Activated B cell treated with CpG ODN at 0.5 μM for 24 hours (primary cell): ENCODE data around the gene ARL8A. TPM values are rescaled to one million over a fixed set of nuclear protein-coding genes. Genes with fewer than 3 reads are reported as not detected.

Source experiments
- ATAC-seq: fragments of 200-7000 bp; cut with Tn5 transposase; one replicate; pipeline ENCODE4 v1.10.0; 2021; ENCODE audit warnings: low read depth, mild to moderate bottlenecking, moderate library complexity
- CTCF ChIA-PET: fragments of 350-600 bp; sonication (Branson Sonifier 250); formaldehyde crosslinking; loops from one replicate; lab custom pipeline; 2021; ENCODE audit warnings: antibody characterized with exemption; lab: Charles Lee
- POLR2A ChIA-PET: fragments of 350-600 bp; sonication (Branson Sonifier 250); formaldehyde crosslinking; loops from one replicate; lab custom pipeline; 2021; ENCODE audit warnings: antibody characterized with exemption; lab: Charles Lee
- DNase-seq: peaks from one replicate; pipeline ENCODE4 v3.0.0; 2022
- H3K27ac Mint-ChIP-seq: one replicate; pipeline ENCODE4 v1.8.0; 2020; ENCODE audit warnings: mixed read lengths
- H3K27me3 Mint-ChIP-seq: one replicate; pipeline ENCODE4 v1.8.0; 2021; ENCODE audit warnings: mixed read lengths
- H3K36me3 Mint-ChIP-seq: one replicate; pipeline ENCODE4 v1.8.0; 2021; ENCODE audit warnings: low read depth, mixed read lengths
- H3K4me1 Mint-ChIP-seq: one replicate; pipeline ENCODE4 v1.8.0; 2021; ENCODE audit warnings: mixed read lengths
- H3K4me3 Mint-ChIP-seq: one replicate; pipeline ENCODE4 v1.8.0; 2020; ENCODE audit warnings: mild to moderate bottlenecking, mixed read lengths
- H3K9me3 Mint-ChIP-seq: one replicate; pipeline ENCODE4 v1.8.0; 2020; ENCODE audit warnings: mixed read lengths
- CTCF ChIP-seq: fragments of 200-600 bp; IDR thresholded peaks from one replicate; pipeline ENCODE4 v1.8.0; 2022; ENCODE audit warnings: antibody characterized with exemption, mild to moderate bottlenecking
- intact Hi-C: fragments of 100-400 bp; cut with micrococcal nuclease; formaldehyde crosslinking; loops from one replicate; pipeline ENCODE4 v1.15.1; 2024
- total RNA-seq: library from RNA; stranded (reverse); gene quantifications from 2 replicates; pipeline ENCODE4 v1.2.3, GENCODE V29; 2022

The ARL8A gene
- total RNA-seq, 1 donor from 2014 or later, result 58.0 TPM

- no peaks in the 10 kb centered on the region for H3K36me3 Mint-ChIP-seq
- POLR2A ChIA-PET, result interaction anchor here (0.5 kb wide), 1 partner anchor 92 kb away, joined by 4 read pairs; no protein-coding TSS in a partner anchor
- TF ChIP-seq CTCF, result no peak
- peaks cover 20% of the 10 kb centered on the region for H3K27me3 Mint-ChIP-seq
- CTCF ChIA-PET, result no interaction called here
- H3K9me3 Mint-ChIP-seq, result no peaks in the 10 kb centered on the region
- intact Hi-C loops, result no loop called here
- no peak within 1 kb of the TSS for H3K27ac Mint-ChIP-seq
- H3K4me3 Mint-ChIP-seq, result no peak within 1 kb of the TSS
- DNase-seq (no peak), ATAC-seq (no peak)
- no peaks in the 10 kb centered on the region for H3K4me1 Mint-ChIP-seq
Observed at GRCh38 chr1:202122639-202123335, 21.8 kb downstream of the ARL8A start, which contains the start of gene GPR37L1. Gene GPR37L1 (plus strand): TSS chr1:202122917. CDS start chr1:202122964, 47 bp downstream.

- intact Hi-C loops, result no loop called here
- POLR2A ChIA-PET, result no interaction called here
- Mint-ChIP-seq H3K4me1 (no peaks in the 10 kb centered on the region), H3K27ac (no peak overlapping the region), H3K27me3 (peaks cover 20% of the 10 kb centered on the region), H3K9me3 (no peaks in the 10 kb centered on the region), H3K36me3 (no peaks in the 10 kb centered on the region), H3K4me3 (no peak overlapping the region)
- CTCF ChIA-PET, result no interaction called here
- TF ChIP-seq CTCF, result no peak
- DNase-seq, result no peak
- no peak for ATAC-seq
Observed at GRCh38 chr1:202121006-202121405, 23.5 kb downstream of the ARL8A start.

GRCh38 chr1:202117898-202118371, 26.6 kb downstream of the ARL8A start:
- CTCF ChIA-PET, result interaction anchor here (1.0 kb wide), 1 partner anchor 106 kb away, joined by 3 read pairs; no protein-coding TSS in a partner anchor
- Mint-ChIP-seq H3K9me3 (no peaks in the 10 kb centered on the region), H3K4me1 (peaks cover 1% of the 10 kb centered on the region), H3K27me3 (peaks cover 9% of the 10 kb centered on the region), H3K4me3 (no peak overlapping the region), H3K27ac (no peak overlapping the region), H3K36me3 (no peaks in the 10 kb centered on the region)
- POLR2A ChIA-PET, result interaction anchor here (0.6 kb wide), 1 partner anchor 12 kb away, joined by 4 read pairs; no protein-coding TSS in a partner anchor
- DNase-seq (no peak), ATAC-seq (no peak)
- intact Hi-C loops, result loop anchor here (5.0 kb wide), 1 partner anchor 111 kb away; no protein-coding TSS in a partner anchor
- no peak for TF ChIP-seq CTCF

- intact Hi-C loops, result loop anchor here (5.0 kb wide), 1 partner anchor 109 kb away; no protein-coding TSS in a partner anchor
- ATAC-seq, result no peak
Observed at GRCh38 chr1:202116287-202116686, 28.2 kb downstream of the ARL8A start.

More at GRCh38 chr1:202116287-202116686, 28.2 kb downstream of the ARL8A start:
- Mint-ChIP-seq H3K4me1 (peaks cover 1% of the 10 kb centered on the region), H3K27ac (no peak overlapping the region), H3K27me3 (peaks cover 2% of the 10 kb centered on the region), H3K36me3 (no peaks in the 10 kb centered on the region), H3K4me3 (no peak overlapping the region), H3K9me3 (no peaks in the 10 kb centered on the region)
- ChIA-PET CTCF (no interaction called here), POLR2A (no interaction called here)
- TF ChIP-seq CTCF, result no peak
- DNase-seq, result no peak
